Epithelial cell of prostate (primary cell): ENCODE data around the gene MACROH2A1.

Source experiments
- DNase-seq: peaks from one replicate; pipeline ENCODE4 v3.0.0-alpha.2; 2011; ENCODE audit warnings: low read depth, low spot score
- H3K27ac ChIP-seq: fragments of 450-650 bp; 2 replicates; pipeline ENCODE4 v1.5.1; 2017; ENCODE audit warnings: mild to moderate bottlenecking

The MACROH2A1 gene

DNA sequence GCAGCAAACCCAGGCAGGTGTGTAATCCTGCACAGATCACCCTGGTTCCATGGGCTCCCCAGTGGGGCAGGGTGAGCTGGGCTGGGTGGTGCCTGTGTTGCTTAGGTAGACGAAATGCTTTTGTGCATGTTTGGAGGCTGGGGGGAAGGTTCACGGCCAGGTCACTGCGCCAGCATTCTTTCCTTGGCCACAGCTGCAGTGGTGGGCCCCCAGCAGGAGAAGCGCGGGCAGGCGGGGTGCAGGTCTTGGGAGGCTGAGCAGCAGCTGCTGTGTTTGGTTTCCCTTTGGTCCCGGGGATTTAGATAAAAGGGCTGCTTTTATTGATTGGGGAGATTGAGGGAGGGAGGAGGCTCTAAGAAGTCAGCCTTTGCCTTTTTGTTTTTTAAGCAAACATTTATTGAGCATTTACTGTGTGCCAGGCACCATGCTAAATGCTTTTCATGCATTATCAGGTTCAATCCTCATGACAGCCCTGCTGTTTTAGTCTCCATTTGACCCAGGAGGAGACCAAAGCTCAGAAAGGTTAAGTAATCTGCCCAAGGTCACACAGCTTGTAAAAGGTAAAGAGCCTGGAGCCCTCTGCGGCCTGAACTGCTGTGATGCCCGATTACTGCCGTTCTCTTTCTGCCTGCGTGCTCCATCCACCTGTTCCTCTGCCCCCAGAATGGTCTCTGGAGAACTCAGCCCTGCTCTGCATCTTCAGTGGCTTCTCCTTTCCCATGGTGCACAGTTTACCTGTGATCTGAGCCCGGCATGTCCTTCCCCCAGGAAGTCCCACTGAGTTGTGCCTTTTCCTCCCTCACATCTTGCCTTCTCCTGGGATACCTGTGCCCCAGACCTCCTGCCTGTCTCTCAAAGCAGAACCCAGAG is 94.4 kb downstream of the MACROH2A1 start:
- H3K27ac ChIP-seq, result no peak overlapping the region
- DNase-seq, result no peak

- DNase-seq, result no peak
- no peak overlapping the region for H3K27ac ChIP-seq
Observed at GRCh38 chr5:135303582-135304173, 95.4 kb downstream of the MACROH2A1 start.

- no peak for DNase-seq
- H3K27ac ChIP-seq, result no peak overlapping the region
Observed at GRCh38 chr5:135296900-135297816, 101.9 kb downstream of the MACROH2A1 start.

- no peak for DNase-seq
- H3K27ac ChIP-seq, result no peak overlapping the region
Observed at GRCh38 chr5:135295852-135296251, 103.2 kb downstream of the MACROH2A1 start.

DNA sequence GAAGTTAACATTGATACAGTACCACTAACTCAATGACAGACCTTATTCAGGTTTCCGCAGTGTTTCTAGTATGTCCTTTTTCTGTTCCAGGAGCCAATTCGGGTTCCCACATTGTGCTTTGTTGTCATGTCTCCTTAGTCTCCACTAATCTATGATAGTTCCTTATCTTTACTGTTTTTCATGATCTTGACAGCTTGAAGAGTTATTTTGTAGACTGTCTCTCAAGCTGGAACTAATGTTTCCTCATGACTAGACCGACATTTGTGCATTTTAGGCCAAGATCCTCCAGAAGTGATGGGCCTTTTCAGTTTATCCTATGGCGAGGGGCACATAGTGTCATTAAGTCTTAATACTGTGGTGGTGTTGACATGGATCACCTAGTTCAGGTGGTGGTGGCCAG is 104.2 kb downstream of the MACROH2A1 start:
- no peak for DNase-seq
- no peak overlapping the region for H3K27ac ChIP-seq

GRCh38 chr5:135289651-135290050 is 109.4 kb downstream of the MACROH2A1 start:
- DNase-seq, result no peak
- H3K27ac ChIP-seq, result no peak overlapping the region

DNA sequence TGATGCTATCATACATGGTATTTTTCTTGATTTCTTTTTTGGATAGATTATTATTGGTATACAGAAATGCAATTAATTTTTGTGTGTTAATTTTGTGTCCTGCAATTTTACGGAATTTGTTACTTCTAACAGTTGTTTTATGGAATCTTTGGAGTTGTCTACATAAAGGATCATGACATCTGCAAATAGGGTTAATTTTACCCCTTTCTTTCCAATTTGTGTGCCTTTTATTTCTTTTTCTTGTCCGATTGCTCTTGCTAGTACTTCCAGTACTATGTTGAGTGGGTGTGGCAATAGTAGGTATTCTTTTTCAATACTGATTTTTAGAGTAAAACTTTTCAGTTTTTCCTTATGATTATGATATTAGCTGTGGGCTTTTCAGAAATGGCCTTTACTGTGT is 111.5 kb downstream of the MACROH2A1 start:
- no peak for DNase-seq
- no peak overlapping the region for H3K27ac ChIP-seq
